PC-9 (cell line): ENCODE results near the gene PANK2.

ENCODE experiments used
- EZH2 ChIP-seq: fragments of 200-600 bp; sonication (generic); IDR thresholded peaks from 2 replicates; pipeline ENCODE4 v1.8.0; 2017; ENCODE audit warnings: antibody characterized with exemption, low read depth
- TF ChIP-seq, protein P1 (sequence below): fragments of 200-600 bp; sonication (generic); conservative IDR thresholded peaks from 2 replicates; pipeline ENCODE4 v1.6.1; 2017; ENCODE audit warnings: mixed run types, antibody characterized with exemption, mild to moderate bottlenecking, moderate library complexity

DNA sequence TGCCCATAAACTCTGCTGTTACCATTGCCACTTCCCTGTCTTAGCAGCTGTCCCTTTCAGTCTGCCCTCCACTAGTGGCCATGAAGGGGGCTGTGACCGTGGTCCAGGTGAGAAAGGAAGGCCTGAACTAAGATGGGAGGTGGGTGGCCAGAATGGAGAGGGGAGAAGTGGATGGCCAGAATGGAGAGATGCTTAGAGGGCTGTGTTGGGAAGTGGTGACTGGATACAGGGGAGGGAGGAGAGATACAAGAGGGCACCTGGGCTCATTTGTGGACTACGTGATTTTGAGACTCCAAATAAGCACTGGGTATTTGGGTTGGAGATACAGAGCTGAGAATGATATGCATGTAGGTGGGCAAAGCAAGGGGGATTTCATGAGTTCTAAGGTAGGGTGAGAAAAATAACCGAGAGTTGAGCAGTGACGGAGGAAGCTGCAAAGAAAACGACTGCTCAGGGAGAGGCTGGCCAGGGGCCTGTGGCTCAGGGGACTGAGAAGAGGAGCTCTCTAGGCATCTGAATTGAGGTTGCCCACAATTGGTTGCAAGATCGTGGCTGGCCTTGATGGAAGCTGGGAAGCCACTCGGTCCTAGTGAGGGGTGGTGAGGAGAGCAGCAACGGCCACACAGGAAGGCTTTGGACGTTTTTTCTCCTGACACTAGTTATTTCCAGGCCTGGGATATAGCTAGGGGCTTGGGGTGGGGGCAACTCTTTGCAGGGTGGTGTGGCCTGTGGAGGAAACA lies 36.9 kb downstream of the PANK2 start:
- TF ChIP-seq, protein P1, sequence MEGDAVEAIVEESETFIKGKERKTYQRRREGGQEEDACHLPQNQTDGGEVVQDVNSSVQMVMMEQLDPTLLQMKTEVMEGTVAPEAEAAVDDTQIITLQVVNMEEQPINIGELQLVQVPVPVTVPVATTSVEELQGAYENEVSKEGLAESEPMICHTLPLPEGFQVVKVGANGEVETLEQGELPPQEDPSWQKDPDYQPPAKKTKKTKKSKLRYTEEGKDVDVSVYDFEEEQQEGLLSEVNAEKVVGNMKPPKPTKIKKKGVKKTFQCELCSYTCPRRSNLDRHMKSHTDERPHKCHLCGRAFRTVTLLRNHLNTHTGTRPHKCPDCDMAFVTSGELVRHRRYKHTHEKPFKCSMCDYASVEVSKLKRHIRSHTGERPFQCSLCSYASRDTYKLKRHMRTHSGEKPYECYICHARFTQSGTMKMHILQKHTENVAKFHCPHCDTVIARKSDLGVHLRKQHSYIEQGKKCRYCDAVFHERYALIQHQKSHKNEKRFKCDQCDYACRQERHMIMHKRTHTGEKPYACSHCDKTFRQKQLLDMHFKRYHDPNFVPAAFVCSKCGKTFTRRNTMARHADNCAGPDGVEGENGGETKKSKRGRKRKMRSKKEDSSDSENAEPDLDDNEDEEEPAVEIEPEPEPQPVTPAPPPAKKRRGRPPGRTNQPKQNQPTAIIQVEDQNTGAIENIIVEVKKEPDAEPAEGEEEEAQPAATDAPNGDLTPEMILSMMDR, result no peak
- no peak for TF ChIP-seq EZH2
